PC-3 (cell line): ENCODE measurements around the gene PIEZO2. TPM values are rescaled to one million over a fixed set of nuclear protein-coding genes. Genes with fewer than 3 reads are reported as not detected.

ENCODE experiments used
- ATAC-seq: fragments of 200-7000 bp; cut with Tn5 transposase; 2 replicates; pipeline ENCODE4 v1.9.1; 2020; ENCODE audit warnings: mild to moderate bottlenecking, moderate library complexity
- BruUV-seq: library from RNA; stranded (reverse); fragments of 400-500 nt; replicated peaks from 2 replicates; lab custom pipeline; 2021; lab: Mats Ljungman, UMichigan
- CTCF ChIA-PET: fragments of 300-600 bp; sonication (Branson Sonifier 250); formaldehyde crosslinking; loops from one replicate; lab custom pipeline; 2022; ENCODE audit warnings: antibody characterized with exemption; lab: Charles Lee
- POLR2A ChIA-PET: fragments of 300-600 bp; sonication (Branson Sonifier 250); formaldehyde crosslinking; loops from one replicate; lab custom pipeline; 2022; ENCODE audit warnings: antibody characterized with exemption; ENCODE audit not compliant: unreplicated experiment; lab: Charles Lee
- DNase-seq: peaks from one replicate; pipeline ENCODE4 v3.0.0-alpha.2; 2015
- H2AFZ ChIP-seq: fragments of 300-600 bp; sonication (generic); 2 replicates; pipeline ENCODE4 v1.6.0; 2016; ENCODE audit warnings: antibody characterized with exemption, low read length
- H3F3A ChIP-seq: fragments of 300-600 bp; sonication (generic); one replicate; pipeline ENCODE4 v1.6.0; 2017; ENCODE audit warnings: antibody characterized with exemption, low read length, control low read depth, mild to moderate bottlenecking; ENCODE audit not compliant: unreplicated experiment
- H3K27ac ChIP-seq: fragments of 300-600 bp; sonication (generic); 2 replicates; pipeline ENCODE4 v1.5.1; 2016; ENCODE audit warnings: mild to moderate bottlenecking, low read length
- H3K27me3 ChIP-seq: fragments of 300-600 bp; sonication (generic); 2 replicates; pipeline ENCODE4 v1.6.1; 2016; ENCODE audit warnings: low read length, mixed read lengths
- H3K36me3 ChIP-seq: fragments of 300-600 bp; sonication (generic); 2 replicates; pipeline ENCODE4 v1.6.1; 2016; ENCODE audit warnings: low read depth, mixed run types, low read length, mixed read lengths
- H3K4me1 ChIP-seq: fragments of 300-600 bp; sonication (generic); 2 replicates; pipeline ENCODE4 v1.5.1; 2016; ENCODE audit warnings: low read length; ENCODE audit not compliant: insufficient read depth
- H3K4me2 ChIP-seq: fragments of 300-600 bp; sonication (generic); 2 replicates; pipeline ENCODE4 v1.6.0; 2016; ENCODE audit warnings: low read length
- H3K4me3 ChIP-seq: fragments of 300-600 bp; sonication (generic); 2 replicates; pipeline ENCODE4 v1.5.1; 2016; ENCODE audit warnings: mild to moderate bottlenecking, low read length, mixed read lengths
- H3K79me2 ChIP-seq: fragments of 300-600 bp; sonication (generic); 2 replicates; pipeline ENCODE4 v1.6.1; 2017; ENCODE audit warnings: low read length, mixed read lengths
- H3K9ac ChIP-seq: fragments of 300-600 bp; sonication (generic); 2 replicates; pipeline ENCODE4 v1.6.0; 2016; ENCODE audit warnings: mild to moderate bottlenecking, low read length
- H3K9me2 ChIP-seq: fragments of 300-600 bp; sonication (generic); replicated peaks from 2 replicates; pipeline ENCODE4 v1.6.1; 2016; ENCODE audit warnings: mixed run types, low read length, mixed read lengths
- H3K9me3 ChIP-seq: fragments of 300-600 bp; sonication (generic); 2 replicates; pipeline ENCODE4 v1.6.1; 2016; ENCODE audit warnings: low read length, mixed read lengths
- H4K20me1 ChIP-seq: fragments of 300-600 bp; sonication (generic); 2 replicates; pipeline ENCODE4 v1.6.1; 2016; ENCODE audit warnings: low read length, mixed read lengths
- EZH2 ChIP-seq: fragments of 300-600 bp; sonication (generic); IDR thresholded peaks from one replicate; pipeline ENCODE4 v1.6.1; 2017; ENCODE audit warnings: antibody characterized with exemption, mild to moderate bottlenecking, low read length; ENCODE audit not compliant: unreplicated experiment
- EZH2phosphoT487 ChIP-seq: fragments of 300-600 bp; sonication (generic); IDR thresholded peaks from 2 replicates; pipeline ENCODE4 v1.6.1; 2018; ENCODE audit warnings: mild to moderate bottlenecking, antibody characterized with exemption, low read length, borderline replicate concordance
- intact Hi-C: fragments of 100-400 bp; cut with micrococcal nuclease; formaldehyde crosslinking; loops from 2 replicates; pipeline ENCODE4 v1.9.0; 2023
- total RNA-seq: library from RNA; depleted of rRNA; stranded (reverse); fragments of >200 nt; gene quantifications from 2 replicates; pipeline ENCODE4 v1.2.3, GENCODE V29; 2014
- TF ChIP-seq, protein P1 (sequence below): fragments of 300-600 bp; sonication (generic); conservative IDR thresholded peaks from 2 replicates; pipeline ENCODE4 v1.5.1; 2017; ENCODE audit warnings: antibody characterized with exemption, low read depth, mild to moderate bottlenecking, low read length

Gene PIEZO2
- total RNA-seq, 1 experiment from 2014 or later, result not detected

DNA sequence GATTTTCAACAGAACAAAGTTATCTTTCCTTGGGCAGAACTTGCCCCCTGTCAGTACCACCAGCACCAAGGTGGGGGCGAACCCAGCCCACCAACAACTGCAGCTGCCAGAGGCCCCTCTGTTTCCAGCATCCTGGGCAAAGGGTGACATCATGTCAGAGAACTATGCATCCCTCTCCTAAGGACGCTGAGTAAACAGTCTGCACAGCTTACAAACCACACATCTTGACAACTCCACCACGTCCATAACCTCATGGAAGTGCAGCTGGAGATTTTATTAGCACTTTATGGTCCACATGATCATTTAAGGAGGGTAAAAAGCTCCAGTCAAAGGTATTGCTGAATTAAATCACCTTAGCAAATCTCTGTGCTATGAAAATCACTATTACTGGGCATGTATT, 40.4 kb downstream of the PIEZO2 start:
- no peak overlapping the region for H3K27ac ChIP-seq
- no peaks in the 10 kb centered on the region for H3K36me3 ChIP-seq
- intact Hi-C loops, result no loop called here
- H3K9ac ChIP-seq, result no peak overlapping the region
- ChIA-PET POLR2A (no interaction called here), CTCF (no interaction called here)
- H3K4me1 ChIP-seq, result no peaks in the 10 kb centered on the region
- no peak overlapping the region for H3K4me3 ChIP-seq
- H2AFZ ChIP-seq, result no peak overlapping the region
- H3K27me3 ChIP-seq, result peaks cover 76% of the 10 kb centered on the region
- no peak for ATAC-seq
- H3K9me2 ChIP-seq, result no peaks in the 10 kb centered on the region
- H3K4me2 ChIP-seq, result no peak overlapping the region
- no peaks in the 10 kb centered on the region for H3K79me2 ChIP-seq
- no peaks in the 10 kb centered on the region for H3F3A ChIP-seq
- no peaks in the 10 kb centered on the region for H3K9me3 ChIP-seq
- no TSS peak for BruUV-seq
- DNase-seq, result no peak
- no peaks in the 10 kb centered on the region for H4K20me1 ChIP-seq
- TF ChIP-seq, protein P1, sequence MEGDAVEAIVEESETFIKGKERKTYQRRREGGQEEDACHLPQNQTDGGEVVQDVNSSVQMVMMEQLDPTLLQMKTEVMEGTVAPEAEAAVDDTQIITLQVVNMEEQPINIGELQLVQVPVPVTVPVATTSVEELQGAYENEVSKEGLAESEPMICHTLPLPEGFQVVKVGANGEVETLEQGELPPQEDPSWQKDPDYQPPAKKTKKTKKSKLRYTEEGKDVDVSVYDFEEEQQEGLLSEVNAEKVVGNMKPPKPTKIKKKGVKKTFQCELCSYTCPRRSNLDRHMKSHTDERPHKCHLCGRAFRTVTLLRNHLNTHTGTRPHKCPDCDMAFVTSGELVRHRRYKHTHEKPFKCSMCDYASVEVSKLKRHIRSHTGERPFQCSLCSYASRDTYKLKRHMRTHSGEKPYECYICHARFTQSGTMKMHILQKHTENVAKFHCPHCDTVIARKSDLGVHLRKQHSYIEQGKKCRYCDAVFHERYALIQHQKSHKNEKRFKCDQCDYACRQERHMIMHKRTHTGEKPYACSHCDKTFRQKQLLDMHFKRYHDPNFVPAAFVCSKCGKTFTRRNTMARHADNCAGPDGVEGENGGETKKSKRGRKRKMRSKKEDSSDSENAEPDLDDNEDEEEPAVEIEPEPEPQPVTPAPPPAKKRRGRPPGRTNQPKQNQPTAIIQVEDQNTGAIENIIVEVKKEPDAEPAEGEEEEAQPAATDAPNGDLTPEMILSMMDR, result no peak
- no peak for TF ChIP-seq EZH2phosphoT487
- no peak for TF ChIP-seq EZH2

DNA sequence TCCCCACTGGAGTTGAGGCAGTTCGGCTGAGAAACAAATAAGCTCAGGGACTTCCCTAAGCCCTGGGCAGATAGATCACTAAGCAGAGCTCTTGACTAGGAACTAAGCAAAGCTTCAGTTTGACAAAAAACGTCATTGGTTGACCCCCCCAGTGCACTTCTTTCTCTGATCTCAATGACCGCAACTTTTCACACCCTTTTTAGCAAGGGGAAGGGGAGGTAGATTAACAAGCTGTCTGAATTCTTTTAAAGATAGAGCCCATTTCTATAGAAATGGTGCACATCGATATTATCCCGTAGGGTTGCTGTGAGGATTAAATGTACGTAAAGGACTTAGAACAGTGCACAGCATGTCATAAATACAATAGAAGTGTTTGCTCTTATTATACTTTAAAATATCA, 42.5 kb downstream of the PIEZO2 start:
- intact Hi-C loops, result no loop called here
- no peak for ATAC-seq
- CTCF ChIA-PET, result no interaction called here

DNA sequence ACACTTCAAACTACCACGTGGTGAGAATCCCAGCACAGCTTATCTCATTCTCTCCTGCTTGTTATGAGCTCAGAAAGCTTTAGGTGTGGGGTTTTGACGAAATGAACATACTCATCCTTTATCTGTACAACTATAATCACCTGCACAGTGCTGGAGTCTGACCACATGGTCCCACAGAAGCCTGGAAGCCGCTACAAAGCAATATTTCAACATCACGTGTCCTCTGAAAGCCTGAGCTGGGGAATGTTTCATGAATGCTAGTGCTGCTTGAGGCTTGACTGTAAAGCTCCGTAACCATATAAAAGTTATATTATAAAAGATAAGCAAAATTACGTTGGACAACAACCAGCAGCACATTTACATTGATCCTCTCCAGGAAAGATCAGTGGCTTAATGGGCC, 43.9 kb downstream of the PIEZO2 start:
- Histone ChIP-seq H3K9me3 (no peaks in the 10 kb centered on the region), H4K20me1 (no peaks in the 10 kb centered on the region), H3K4me3 (no peak overlapping the region), H3K79me2 (no peaks in the 10 kb centered on the region), H3K9me2 (no peaks in the 10 kb centered on the region), H3K27ac (no peak overlapping the region), H3K4me2 (no peak overlapping the region), H3K9ac (no peak overlapping the region), H3K36me3 (no peaks in the 10 kb centered on the region), H2AFZ (no peak overlapping the region), H3F3A (no peaks in the 10 kb centered on the region), H3K27me3 (peaks cover 67% of the 10 kb centered on the region), H3K4me1 (no peaks in the 10 kb centered on the region)
- POLR2A ChIA-PET, result no interaction called here
- no TSS peak for BruUV-seq
- TF ChIP-seq EZH2phosphoT487 (no peak), EZH2 (no peak)
- TF ChIP-seq, protein P1, result no peak
- DNase-seq (no peak), ATAC-seq (no peak)
- CTCF ChIA-PET, result interaction anchor here (0.6 kb wide), 1 partner anchor 543 kb away, joined by 8 read pairs; no protein-coding TSS in a partner anchor
- intact Hi-C loops, result no loop called here

More for the DNA sequence above, 42.5 kb downstream of the PIEZO2 start:
- Histone ChIP-seq H3K9me3 (no peaks in the 10 kb centered on the region), H3K79me2 (no peaks in the 10 kb centered on the region), H3K4me1 (no peaks in the 10 kb centered on the region), H4K20me1 (no peaks in the 10 kb centered on the region), H3K27ac (no peak overlapping the region), H3F3A (no peaks in the 10 kb centered on the region), H3K27me3 (peaks cover 68% of the 10 kb centered on the region), H3K4me3 (no peak overlapping the region), H3K9ac (no peak overlapping the region), H3K9me2 (no peaks in the 10 kb centered on the region), H2AFZ (no peak overlapping the region), H3K36me3 (no peaks in the 10 kb centered on the region), H3K4me2 (no peak overlapping the region)
- no TSS peak for BruUV-seq
- TF ChIP-seq, protein P1, result no peak
- no peak for TF ChIP-seq EZH2phosphoT487
- no peak for TF ChIP-seq EZH2
- no peak for DNase-seq
- POLR2A ChIA-PET, result no interaction called here
